ENCODE measurements around the gene ADIPOR2.

ADIPOR2 gene

GRCh38 chr12:1832801-1833595, 142.1 kb downstream of the ADIPOR2 start:
- DNase-seq = no peak

GRCh38 chr12:1833596-1834028, 142.7 kb downstream of the ADIPOR2 start:
- DNase-seq = no peak

GRCh38 chr12:1834186-1834925, 143.5 kb downstream of the ADIPOR2 start:
- DNase-seq = no peak

- no peak for DNase-seq
These were observed 144.6 kb downstream of the ADIPOR2 start for GRCh38 chr12:1835211-1836131.

GRCh38 chr12:1836241-1836803, 145.5 kb downstream of the ADIPOR2 start:
- DNase-seq = no peak

GRCh38 chr12:1836854-1837421, 146.1 kb downstream of the ADIPOR2 start:
- no peak for DNase-seq

GRCh38 chr12:1837541-1838204, 146.8 kb downstream of the ADIPOR2 start:
- no peak for DNase-seq
